PC-3 (cell line): ENCODE data around the gene TSNAXIP1. TPM values are rescaled to one million over a fixed set of nuclear protein-coding genes. Genes with fewer than 3 reads are reported as not detected.

Experiments used
- ATAC-seq: fragments of 200-7000 bp; cut with Tn5 transposase; 2 replicates; pipeline ENCODE4 v1.9.1; 2020; ENCODE audit warnings: mild to moderate bottlenecking, moderate library complexity
- BruUV-seq: library from RNA; stranded (reverse); fragments of 400-500 nt; replicated peaks from 2 replicates; lab custom pipeline; 2021; lab: Mats Ljungman, UMichigan
- CTCF ChIA-PET: fragments of 300-600 bp; sonication (Branson Sonifier 250); formaldehyde crosslinking; loops from one replicate; lab custom pipeline; 2022; ENCODE audit warnings: antibody characterized with exemption; lab: Charles Lee
- POLR2A ChIA-PET: fragments of 300-600 bp; sonication (Branson Sonifier 250); formaldehyde crosslinking; loops from one replicate; lab custom pipeline; 2022; ENCODE audit warnings: antibody characterized with exemption; ENCODE audit not compliant: unreplicated experiment; lab: Charles Lee
- DNase-seq: peaks from one replicate; pipeline ENCODE4 v3.0.0-alpha.2; 2015
- H2AFZ ChIP-seq: fragments of 300-600 bp; sonication (generic); 2 replicates; pipeline ENCODE4 v1.6.0; 2016; ENCODE audit warnings: antibody characterized with exemption, low read length
- H3F3A ChIP-seq: fragments of 300-600 bp; sonication (generic); one replicate; pipeline ENCODE4 v1.6.0; 2017; ENCODE audit warnings: antibody characterized with exemption, low read length, control low read depth, mild to moderate bottlenecking; ENCODE audit not compliant: unreplicated experiment
- H3K27ac ChIP-seq: fragments of 300-600 bp; sonication (generic); 2 replicates; pipeline ENCODE4 v1.5.1; 2016; ENCODE audit warnings: mild to moderate bottlenecking, low read length
- H3K27me3 ChIP-seq: fragments of 300-600 bp; sonication (generic); 2 replicates; pipeline ENCODE4 v1.6.1; 2016; ENCODE audit warnings: low read length, mixed read lengths
- H3K36me3 ChIP-seq: fragments of 300-600 bp; sonication (generic); 2 replicates; pipeline ENCODE4 v1.6.1; 2016; ENCODE audit warnings: low read depth, mixed run types, low read length, mixed read lengths
- H3K4me1 ChIP-seq: fragments of 300-600 bp; sonication (generic); 2 replicates; pipeline ENCODE4 v1.5.1; 2016; ENCODE audit warnings: low read length; ENCODE audit not compliant: insufficient read depth
- H3K4me2 ChIP-seq: fragments of 300-600 bp; sonication (generic); 2 replicates; pipeline ENCODE4 v1.6.0; 2016; ENCODE audit warnings: low read length
- H3K4me3 ChIP-seq: fragments of 300-600 bp; sonication (generic); 2 replicates; pipeline ENCODE4 v1.5.1; 2016; ENCODE audit warnings: mild to moderate bottlenecking, low read length, mixed read lengths
- H3K79me2 ChIP-seq: fragments of 300-600 bp; sonication (generic); 2 replicates; pipeline ENCODE4 v1.6.1; 2017; ENCODE audit warnings: low read length, mixed read lengths
- H3K9ac ChIP-seq: fragments of 300-600 bp; sonication (generic); 2 replicates; pipeline ENCODE4 v1.6.0; 2016; ENCODE audit warnings: mild to moderate bottlenecking, low read length
- H3K9me2 ChIP-seq: fragments of 300-600 bp; sonication (generic); replicated peaks from 2 replicates; pipeline ENCODE4 v1.6.1; 2016; ENCODE audit warnings: mixed run types, low read length, mixed read lengths
- H3K9me3 ChIP-seq: fragments of 300-600 bp; sonication (generic); 2 replicates; pipeline ENCODE4 v1.6.1; 2016; ENCODE audit warnings: low read length, mixed read lengths
- H4K20me1 ChIP-seq: fragments of 300-600 bp; sonication (generic); 2 replicates; pipeline ENCODE4 v1.6.1; 2016; ENCODE audit warnings: low read length, mixed read lengths
- EZH2 ChIP-seq: fragments of 300-600 bp; sonication (generic); IDR thresholded peaks from one replicate; pipeline ENCODE4 v1.6.1; 2017; ENCODE audit warnings: antibody characterized with exemption, mild to moderate bottlenecking, low read length; ENCODE audit not compliant: unreplicated experiment
- EZH2phosphoT487 ChIP-seq: fragments of 300-600 bp; sonication (generic); IDR thresholded peaks from 2 replicates; pipeline ENCODE4 v1.6.1; 2018; ENCODE audit warnings: mild to moderate bottlenecking, antibody characterized with exemption, low read length, borderline replicate concordance
- intact Hi-C: fragments of 100-400 bp; cut with micrococcal nuclease; formaldehyde crosslinking; loops from 2 replicates; pipeline ENCODE4 v1.9.0; 2023
- total RNA-seq: library from RNA; depleted of rRNA; stranded (reverse); fragments of >200 nt; gene quantifications from 2 replicates; pipeline ENCODE4 v1.2.3, GENCODE V29; 2014
- TF ChIP-seq, protein P1 (sequence below): fragments of 300-600 bp; sonication (generic); conservative IDR thresholded peaks from 2 replicates; pipeline ENCODE4 v1.5.1; 2017; ENCODE audit warnings: antibody characterized with exemption, low read depth, mild to moderate bottlenecking, low read length

TSNAXIP1 gene
- total RNA-seq, 1 experiment from 2014 or later = 0.44 TPM

DNA sequence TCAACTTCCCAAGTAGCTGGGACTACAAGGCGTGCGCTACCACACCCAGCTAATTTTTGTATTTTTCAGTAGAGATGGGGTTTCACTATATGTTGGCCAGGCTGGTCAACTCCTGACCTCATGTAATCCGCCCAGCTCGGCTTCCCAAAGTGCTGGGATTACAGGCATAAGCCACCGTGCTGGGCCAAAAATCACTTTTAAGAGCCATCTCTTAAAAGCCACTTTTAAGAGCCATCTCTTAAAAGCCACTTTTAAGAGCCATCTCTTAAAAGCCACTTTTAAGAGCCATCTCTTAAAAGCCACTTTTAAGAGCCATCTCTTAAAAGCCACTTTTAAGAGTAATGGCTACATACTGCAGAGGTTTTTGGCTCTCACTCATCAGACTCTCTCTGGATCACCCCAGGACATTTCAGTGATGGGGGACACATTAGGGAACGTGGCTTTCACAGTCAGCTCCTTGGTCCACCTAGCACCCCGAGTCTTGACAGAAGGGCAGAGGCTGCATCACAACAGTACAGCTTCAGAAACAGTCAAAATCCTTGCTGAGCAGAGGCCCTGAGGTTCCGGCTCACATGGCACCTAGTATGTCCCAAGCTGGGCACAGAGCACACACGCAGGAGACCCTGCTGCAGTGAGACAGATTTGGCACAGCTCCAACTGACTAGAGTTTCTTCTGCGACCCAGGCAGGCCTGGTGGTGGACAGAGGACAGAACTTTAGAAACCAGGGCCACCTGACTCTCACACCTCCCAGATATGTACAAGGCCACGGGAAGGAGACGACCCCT, 23.9 kb upstream of the TSNAXIP1 start:
- Histone ChIP-seq H3K4me3 (no peak overlapping the region), H3K79me2 (peaks cover 2% of the 10 kb centered on the region; the same call in 1 of the 2 replicates), H3K9ac (no peak overlapping the region), H3F3A (no peaks in the 10 kb centered on the region), H3K36me3 (no peaks in the 10 kb centered on the region), H3K27ac (no peak overlapping the region), H3K4me1 (no peaks in the 10 kb centered on the region), H3K4me2 (no peak overlapping the region), H3K27me3 (no peaks in the 10 kb centered on the region), H3K9me2 (no peaks in the 10 kb centered on the region), H3K9me3 (no peaks in the 10 kb centered on the region), H4K20me1 (no peaks in the 10 kb centered on the region), H2AFZ (no peak overlapping the region)
- ATAC-seq (no peak), DNase-seq (no peak)
- TF ChIP-seq EZH2phosphoT487 = no peak
- no peak for TF ChIP-seq EZH2
- TF ChIP-seq, protein P1, sequence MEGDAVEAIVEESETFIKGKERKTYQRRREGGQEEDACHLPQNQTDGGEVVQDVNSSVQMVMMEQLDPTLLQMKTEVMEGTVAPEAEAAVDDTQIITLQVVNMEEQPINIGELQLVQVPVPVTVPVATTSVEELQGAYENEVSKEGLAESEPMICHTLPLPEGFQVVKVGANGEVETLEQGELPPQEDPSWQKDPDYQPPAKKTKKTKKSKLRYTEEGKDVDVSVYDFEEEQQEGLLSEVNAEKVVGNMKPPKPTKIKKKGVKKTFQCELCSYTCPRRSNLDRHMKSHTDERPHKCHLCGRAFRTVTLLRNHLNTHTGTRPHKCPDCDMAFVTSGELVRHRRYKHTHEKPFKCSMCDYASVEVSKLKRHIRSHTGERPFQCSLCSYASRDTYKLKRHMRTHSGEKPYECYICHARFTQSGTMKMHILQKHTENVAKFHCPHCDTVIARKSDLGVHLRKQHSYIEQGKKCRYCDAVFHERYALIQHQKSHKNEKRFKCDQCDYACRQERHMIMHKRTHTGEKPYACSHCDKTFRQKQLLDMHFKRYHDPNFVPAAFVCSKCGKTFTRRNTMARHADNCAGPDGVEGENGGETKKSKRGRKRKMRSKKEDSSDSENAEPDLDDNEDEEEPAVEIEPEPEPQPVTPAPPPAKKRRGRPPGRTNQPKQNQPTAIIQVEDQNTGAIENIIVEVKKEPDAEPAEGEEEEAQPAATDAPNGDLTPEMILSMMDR = no peak
- ChIA-PET POLR2A (no interaction called here), CTCF (no interaction called here)
- BruUV-seq = no TSS peak
- intact Hi-C loops = no loop called here

DNA sequence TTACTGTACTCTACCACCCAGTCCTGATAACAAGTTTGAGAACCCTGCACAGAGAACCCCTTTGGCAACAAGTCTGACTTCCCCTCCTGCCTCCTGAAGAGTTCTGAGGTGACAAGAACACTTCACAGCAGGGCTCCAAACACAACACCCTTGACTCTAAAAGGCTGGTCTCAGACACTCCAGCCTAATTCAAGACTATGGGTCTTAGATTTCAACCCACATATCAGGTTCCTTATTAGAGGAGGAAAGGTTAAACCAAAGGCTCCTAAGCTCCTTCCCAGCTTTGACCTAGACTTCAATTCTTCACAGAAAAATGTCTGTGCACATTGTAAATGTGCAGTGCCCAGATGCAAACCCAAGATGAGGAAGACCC, 23.4 kb upstream of the TSNAXIP1 start:
- H3K4me2 ChIP-seq = no peak overlapping the region
- no peaks in the 10 kb centered on the region for H3K4me1 ChIP-seq
- no TSS peak for BruUV-seq
- no peak overlapping the region for H3K27ac ChIP-seq
- H3K36me3 ChIP-seq = no peaks in the 10 kb centered on the region
- H4K20me1 ChIP-seq = no peaks in the 10 kb centered on the region
- DNase-seq (no peak), ATAC-seq (no peak)
- H3K4me3 ChIP-seq = no peak overlapping the region
- no peaks in the 10 kb centered on the region for H3K9me3 ChIP-seq
- H3K9ac ChIP-seq = no peak overlapping the region
- intact Hi-C loops = no loop called here
- H3K79me2 ChIP-seq = peaks cover 2% of the 10 kb centered on the region; the same call in 1 of the 2 replicates
- ChIA-PET CTCF (no interaction called here), POLR2A (no interaction called here)
- H3K9me2 ChIP-seq = no peaks in the 10 kb centered on the region
- H2AFZ ChIP-seq = no peak overlapping the region
- H3F3A ChIP-seq = no peaks in the 10 kb centered on the region
- TF ChIP-seq, protein P1 = no peak
- TF ChIP-seq EZH2 (no peak), EZH2phosphoT487 (no peak)
- no peaks in the 10 kb centered on the region for H3K27me3 ChIP-seq

DNA sequence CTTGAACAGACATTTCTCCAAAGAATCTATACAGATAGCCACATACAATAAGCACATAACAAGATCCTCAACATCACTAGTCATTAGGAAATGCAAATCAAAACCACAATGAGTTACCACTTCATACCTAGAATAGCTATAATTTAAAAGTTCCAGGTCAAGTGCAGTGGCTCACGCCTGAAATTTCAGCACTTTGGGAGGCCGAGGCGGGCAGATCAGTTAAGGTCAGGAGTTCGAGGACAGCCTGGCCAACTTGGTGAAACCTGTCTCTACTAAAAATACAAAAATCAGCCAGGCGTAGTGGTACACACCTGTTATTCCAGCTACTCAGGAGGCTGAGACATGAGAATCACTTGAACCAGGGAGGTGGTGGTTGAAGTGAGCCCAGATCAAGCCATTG, 20.2 kb upstream of the TSNAXIP1 start:
- ATAC-seq (no peak), DNase-seq (no peak)
- ChIA-PET CTCF (no interaction called here), POLR2A (interaction anchor here (0.6 kb wide), 1 partner anchor 70 kb away, joined by 10 read pairs; no protein-coding TSS in a partner anchor)
- Histone ChIP-seq H3K79me2 (peaks cover 2% of the 10 kb centered on the region; the same call in 1 of the 2 replicates), H3K4me2 (no peak overlapping the region), H4K20me1 (no peaks in the 10 kb centered on the region), H3K4me1 (no peaks in the 10 kb centered on the region), H3K9me3 (no peaks in the 10 kb centered on the region), H3F3A (no peaks in the 10 kb centered on the region), H3K27ac (no peak overlapping the region), H3K36me3 (no peaks in the 10 kb centered on the region), H2AFZ (no peak overlapping the region), H3K4me3 (no peak overlapping the region), H3K9ac (no peak overlapping the region), H3K9me2 (no peaks in the 10 kb centered on the region), H3K27me3 (no peaks in the 10 kb centered on the region)
- BruUV-seq = no TSS peak
- intact Hi-C loops = no loop called here
- TF ChIP-seq, protein P1 = no peak
- TF ChIP-seq EZH2phosphoT487 (no peak), EZH2 (no peak)
